ENCODE results near the gene TTLL9.

Gene TTLL9

GRCh38 chr20:31897541-31897940 lies 27.1 kb downstream of the TTLL9 start:
- no peak overlapping the region for H2AFZ ChIP-seq (ENCODE audit: low read depth)
- H3K4me2 ChIP-seq = no peak overlapping the region
- H4K20me1 ChIP-seq (ENCODE audit: insufficient read depth) = no peaks in the 10 kb centered on the region
- H3K27me3 ChIP-seq (ENCODE audit: insufficient read depth, low read depth) = no peaks in the 10 kb centered on the region
- H3K4me3 ChIP-seq (IDR thresholded peaks at IDR 0.05; ENCODE audit: insufficient read depth, low read depth, low read length) = no peak overlapping the region
- H3K36me3 ChIP-seq (ENCODE audit: insufficient read depth) = no peaks in the 10 kb centered on the region
- no peaks in the 10 kb centered on the region for H3K79me2 ChIP-seq (ENCODE audit: insufficient read depth, low read depth)
- no peak overlapping the region for H3K9ac ChIP-seq
- no peaks in the 10 kb centered on the region for H3K4me1 ChIP-seq (ENCODE audit: low read depth, poor library complexity, severe bottlenecking)
- no peak overlapping the region for H3K27ac ChIP-seq
- no peak for TF ChIP-seq CTCF (conservative IDR thresholded peaks at IDR 0.05; ENCODE audit: low read depth, low read length)

DNA sequence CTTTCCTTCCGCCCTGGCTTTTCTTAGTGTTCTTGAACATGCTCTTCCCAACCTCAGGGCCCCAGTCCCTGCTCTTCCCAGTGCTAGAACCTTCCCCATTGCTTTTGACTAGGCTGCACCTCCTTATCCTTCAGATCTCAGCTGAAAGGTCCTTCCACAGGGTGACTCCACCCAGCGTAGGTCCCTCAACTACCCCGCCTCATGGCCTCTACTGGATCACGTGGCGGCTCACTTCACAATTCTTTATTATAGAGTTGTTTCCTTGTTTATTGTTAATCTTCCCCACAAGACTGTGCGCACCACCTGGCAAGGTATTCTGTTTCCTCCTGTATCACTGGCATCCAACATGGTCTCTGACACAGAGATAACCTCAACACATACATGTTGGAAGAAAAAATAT lies 31.2 kb downstream of the TTLL9 start:
- no peaks in the 10 kb centered on the region for H4K20me1 ChIP-seq (ENCODE audit: insufficient read depth)
- no peak overlapping the region for H2AFZ ChIP-seq (ENCODE audit: low read depth)
- no peak overlapping the region for H3K9ac ChIP-seq
- no peaks in the 10 kb centered on the region for H3K27me3 ChIP-seq (ENCODE audit: insufficient read depth, low read depth)
- no peak overlapping the region for H3K27ac ChIP-seq
- TF ChIP-seq CTCF (conservative IDR thresholded peaks at IDR 0.05; ENCODE audit: low read depth, low read length) = no peak
- H3K36me3 ChIP-seq (ENCODE audit: insufficient read depth) = no peaks in the 10 kb centered on the region
- H3K4me2 ChIP-seq = no peak overlapping the region
- no peaks in the 10 kb centered on the region for H3K4me1 ChIP-seq (ENCODE audit: low read depth, poor library complexity, severe bottlenecking)
- H3K4me3 ChIP-seq (IDR thresholded peaks at IDR 0.05; ENCODE audit: insufficient read depth, low read depth, low read length) = no peak overlapping the region
- no peaks in the 10 kb centered on the region for H3K79me2 ChIP-seq (ENCODE audit: insufficient read depth, low read depth)

GRCh38 chr20:31903627-31904386 lies 33.4 kb downstream of the TTLL9 start:
- no peaks in the 10 kb centered on the region for H3K79me2 ChIP-seq (ENCODE audit: insufficient read depth, low read depth)
- H3K27me3 ChIP-seq (ENCODE audit: insufficient read depth, low read depth) = no peaks in the 10 kb centered on the region
- no peaks in the 10 kb centered on the region for H3K36me3 ChIP-seq (ENCODE audit: insufficient read depth)
- no peak for TF ChIP-seq CTCF (conservative IDR thresholded peaks at IDR 0.05; ENCODE audit: low read depth, low read length)
- no peak overlapping the region for H3K4me3 ChIP-seq (IDR thresholded peaks at IDR 0.05; ENCODE audit: insufficient read depth, low read depth, low read length)
- H3K9ac ChIP-seq = no peak overlapping the region
- no peak overlapping the region for H2AFZ ChIP-seq (ENCODE audit: low read depth)
- no peak overlapping the region for H3K27ac ChIP-seq
- no peaks in the 10 kb centered on the region for H4K20me1 ChIP-seq (ENCODE audit: insufficient read depth)
- H3K4me2 ChIP-seq = no peak overlapping the region
- no peaks in the 10 kb centered on the region for H3K4me1 ChIP-seq (ENCODE audit: low read depth, poor library complexity, severe bottlenecking)

- no peaks in the 10 kb centered on the region for H3K27me3 ChIP-seq (ENCODE audit: insufficient read depth, low read depth)
- no peaks in the 10 kb centered on the region for H4K20me1 ChIP-seq (ENCODE audit: insufficient read depth)
- H3K4me2 ChIP-seq = no peak overlapping the region
- no peaks in the 10 kb centered on the region for H3K79me2 ChIP-seq (ENCODE audit: insufficient read depth, low read depth)
- no peaks in the 10 kb centered on the region for H3K36me3 ChIP-seq (ENCODE audit: insufficient read depth)
- no peak for TF ChIP-seq CTCF (conservative IDR thresholded peaks at IDR 0.05; ENCODE audit: low read depth, low read length)
- no peaks in the 10 kb centered on the region for H3K4me1 ChIP-seq (ENCODE audit: low read depth, poor library complexity, severe bottlenecking)
- H2AFZ ChIP-seq (ENCODE audit: low read depth) = no peak overlapping the region
- H3K27ac ChIP-seq = no peak overlapping the region
- H3K4me3 ChIP-seq (IDR thresholded peaks at IDR 0.05; ENCODE audit: insufficient read depth, low read depth, low read length) = no peak overlapping the region
- no peak overlapping the region for H3K9ac ChIP-seq
These were observed 35.6 kb downstream of the TTLL9 start for GRCh38 chr20:31906001-31906400.

Data from KMS-11 (cell line).